HG02970 (cell line): Measurements from ENCODE around the gene LTF.
"Not testable (repeated sequence)": the region's sequence is repeated elsewhere in the genome, so short reads cannot be mapped to it uniquely, and the experiment has no call there.

Experiments used
- ATAC-seq: cut with Tn5 transposase; IDR thresholded peaks from one replicate; pipeline ENCODE4 v1.9.1; 2021; ENCODE audit warnings: mild to moderate bottlenecking, moderate library complexity, moderate number of reproducible peaks; ENCODE audit not compliant: unreplicated experiment, low FRiP score

LTF gene

DNA sequence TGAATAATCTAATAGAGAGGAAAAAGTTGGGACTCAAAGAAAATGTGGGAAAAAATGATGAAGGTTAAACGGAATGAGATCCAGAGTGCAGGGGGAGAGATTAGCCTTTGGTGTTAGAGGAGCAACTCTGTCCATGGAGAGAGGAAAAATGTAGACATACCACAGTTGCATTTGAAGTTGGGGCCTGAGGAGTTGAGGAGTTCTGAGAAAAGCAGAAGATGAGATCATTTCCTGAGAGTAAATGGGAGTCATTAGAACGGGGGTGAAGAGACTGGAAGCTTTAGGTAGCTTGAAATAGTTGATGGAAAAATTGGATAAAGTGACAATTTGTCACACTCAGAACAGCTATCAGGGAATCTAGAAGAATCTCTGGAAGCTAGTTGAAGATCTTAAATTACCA is 65.1 kb downstream of the LTF start:
- no peak for ATAC-seq

GRCh38 chr3:46399098-46399497 is 65.6 kb downstream of the LTF start:
- ATAC-seq, result no peak

GRCh38 chr3:46398186-46398955 is 66.3 kb downstream of the LTF start:
- no peak for ATAC-seq

- ATAC-seq, result no peak
Measured at GRCh38 chr3:46397111-46397510, 67.6 kb downstream of the LTF start.

GRCh38 chr3:46395766-46396530 is 68.8 kb downstream of the LTF start:
- no peak for ATAC-seq

GRCh38 chr3:46395210-46395661 is 69.5 kb downstream of the LTF start:
- no peak for ATAC-seq

GRCh38 chr3:46393554-46394434 is 70.9 kb downstream of the LTF start:
- ATAC-seq, result no peak

- no peak for ATAC-seq
Measured at GRCh38 chr3:46393011-46393410, 71.7 kb downstream of the LTF start.

DNA sequence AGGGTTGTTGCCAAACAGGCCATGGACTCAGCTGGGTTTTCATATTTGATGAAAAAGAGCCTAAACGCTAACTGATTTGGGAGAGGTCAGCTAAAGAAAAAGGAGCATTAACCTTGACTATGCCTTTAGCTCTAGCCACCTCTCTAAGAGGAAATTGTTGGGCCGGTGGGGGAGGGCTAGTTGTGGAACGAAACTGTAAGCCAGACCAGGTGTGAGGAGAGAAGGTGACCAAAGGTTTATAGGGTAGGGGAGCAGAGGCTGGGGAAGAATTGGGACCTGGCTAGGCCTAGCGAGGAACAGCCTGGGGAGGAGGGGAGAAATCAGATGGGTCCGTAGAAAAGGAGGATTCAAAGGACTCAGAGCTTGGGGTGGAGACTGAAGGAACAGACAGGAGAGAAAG is 73.2 kb downstream of the LTF start:
- not testable (repeated sequence) for ATAC-seq

- no peak for ATAC-seq
Measured at GRCh38 chr3:46389306-46389705, 75.4 kb downstream of the LTF start.

DNA sequence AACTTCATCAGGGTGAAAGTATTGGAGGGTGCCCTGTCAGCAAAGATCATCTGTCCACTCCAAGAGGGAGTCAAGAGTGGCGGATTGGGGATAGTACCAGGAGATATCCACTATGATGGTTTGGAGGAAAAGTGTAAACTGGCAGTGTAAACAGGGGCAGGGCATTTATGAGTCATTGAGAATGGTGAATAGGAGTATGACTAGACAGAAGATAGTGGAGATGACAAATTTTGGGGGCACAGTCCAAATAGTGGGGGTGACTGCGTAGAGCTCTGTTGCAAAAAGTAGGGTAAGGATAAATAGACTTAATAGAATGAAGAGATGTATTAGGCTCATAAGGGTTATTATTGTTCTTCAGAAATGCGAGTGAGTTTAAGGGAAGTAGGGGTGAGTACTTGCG is 75.9 kb downstream of the LTF start:
- not testable (repeated sequence) for ATAC-seq

- no peak for ATAC-seq
Measured at GRCh38 chr3:46386205-46386604, 78.5 kb downstream of the LTF start.
